Hematopoietic multipotent progenitor cell treated with erythropoietin and hydrocortisone succinate and interleukin-3 and kit ligand, for 15 days (in vitro differentiated cells): ENCODE results near the gene PTGES3.
A peak's percentile ranks its signal among the peaks of the same experiment; 100 is the strongest.

ENCODE experiments used
- DNase-seq: peaks from one replicate; pipeline ENCODE4 v3.0.0-alpha.2; 2015; ENCODE audit warnings: low spot score

PTGES3 gene

DNA sequence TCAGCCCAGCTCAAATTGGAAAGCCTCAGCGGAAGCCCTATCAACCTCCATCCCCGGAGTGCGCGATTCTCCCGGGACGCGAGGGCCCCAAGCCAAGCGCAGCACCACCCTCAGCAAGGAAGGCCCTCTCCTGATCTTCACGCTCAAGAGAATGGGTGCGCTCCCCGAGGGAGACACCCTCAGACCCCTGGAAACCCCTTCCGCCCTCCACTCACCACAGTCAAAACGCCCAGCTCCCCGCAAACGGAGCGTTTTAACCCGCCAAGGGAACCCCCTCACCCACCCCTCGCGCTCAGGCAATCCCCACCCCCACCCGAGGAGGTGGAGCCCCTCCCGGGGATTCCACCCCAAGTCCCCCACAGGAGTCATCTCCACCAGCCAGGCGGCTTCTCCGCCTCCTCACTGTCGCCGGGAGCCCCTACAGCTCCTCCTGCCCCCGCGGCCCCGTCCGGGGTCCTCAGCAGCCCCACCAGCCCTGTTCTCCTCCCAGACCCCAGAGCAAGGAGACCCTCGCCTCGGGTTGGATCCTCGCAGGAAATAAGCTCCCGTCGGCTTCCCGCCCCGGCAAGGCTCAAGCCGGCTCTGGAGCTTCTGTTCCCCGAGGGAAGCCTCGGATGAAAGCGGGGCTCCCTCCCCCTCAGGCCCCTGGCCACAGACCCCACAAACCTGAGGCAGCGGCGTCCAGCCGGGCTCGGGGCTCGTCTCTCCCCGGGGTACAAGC lies 58.5 kb downstream of the PTGES3 start:
- no peak for DNase-seq

DNA sequence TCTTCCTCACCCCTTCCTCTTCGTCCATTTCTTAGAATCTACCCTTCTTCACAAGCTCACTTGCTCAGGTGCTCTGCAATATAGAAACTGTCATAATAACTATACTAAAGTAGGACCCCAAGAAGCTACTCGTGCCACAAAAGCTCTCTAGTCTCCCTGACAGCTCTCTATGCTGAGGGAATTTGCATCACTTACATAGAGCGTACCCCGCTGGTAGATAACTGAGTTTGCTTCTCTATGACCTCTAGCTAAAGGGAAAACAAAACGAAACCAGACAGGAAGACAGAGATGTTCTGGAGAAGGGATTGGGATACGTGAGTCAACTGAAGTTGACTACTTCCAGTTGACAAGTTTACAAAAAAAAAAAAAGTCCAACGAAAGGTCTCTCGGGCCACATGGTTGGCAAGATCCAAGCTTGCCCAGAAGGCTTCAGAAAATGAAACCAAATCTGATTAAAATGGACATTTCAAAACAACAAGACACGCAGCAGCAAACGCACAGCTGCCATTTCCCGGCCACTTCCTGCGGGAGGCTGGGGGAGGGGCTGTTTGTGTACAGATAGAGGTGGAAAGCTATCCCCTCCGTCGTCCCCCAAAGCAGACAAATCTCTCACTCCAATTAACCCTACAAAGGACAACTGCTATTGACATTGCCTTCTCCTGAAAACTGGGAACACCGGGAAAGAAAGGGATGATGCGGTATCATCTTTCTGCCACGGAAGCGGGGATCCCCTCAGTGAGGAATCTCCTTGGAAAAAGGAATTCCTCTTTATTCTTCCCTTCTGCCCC lies 59.2 kb downstream of the PTGES3 start:
- peak; percentile 38 for DNase-seq

DNA sequence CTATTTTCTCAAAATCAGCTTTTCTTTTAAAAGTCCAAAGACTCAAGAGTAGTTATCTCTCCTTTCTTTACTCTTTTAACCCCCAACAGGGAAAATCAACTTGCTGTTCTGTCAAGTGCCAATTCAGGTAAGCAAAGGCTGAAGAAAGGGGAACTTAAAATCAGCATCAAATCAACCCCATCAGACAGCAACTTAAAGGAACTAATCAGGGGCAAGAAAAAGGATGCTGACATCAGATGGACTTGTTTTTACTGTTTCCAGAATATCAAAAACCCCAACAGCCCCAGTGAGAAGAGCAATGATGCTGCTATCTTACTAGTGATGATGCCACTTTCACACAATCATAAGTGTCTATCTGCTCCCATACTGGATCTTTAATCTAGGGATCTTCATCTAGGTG lies 61.4 kb downstream of the PTGES3 start:
- no peak for DNase-seq

DNA sequence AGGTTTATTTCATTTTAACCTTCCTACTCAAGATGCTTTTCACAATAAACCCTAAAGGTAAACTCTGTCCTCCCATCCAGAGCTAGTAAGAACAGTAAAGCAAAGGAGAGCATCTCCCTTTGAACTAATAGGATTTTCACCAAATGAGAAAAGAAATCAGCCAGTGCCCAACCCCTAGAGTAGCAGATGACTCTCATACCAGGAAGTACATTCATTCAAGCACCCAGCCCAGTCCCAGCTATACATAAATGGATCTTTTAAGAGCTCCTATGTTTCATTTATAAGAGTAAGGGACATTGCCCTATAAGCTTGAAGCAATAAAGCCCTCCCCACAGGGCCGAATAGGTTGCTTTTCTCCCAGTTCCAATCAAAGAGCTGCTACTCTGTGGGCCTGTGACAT lies 65.5 kb downstream of the PTGES3 start:
- DNase-seq = no peak

DNA sequence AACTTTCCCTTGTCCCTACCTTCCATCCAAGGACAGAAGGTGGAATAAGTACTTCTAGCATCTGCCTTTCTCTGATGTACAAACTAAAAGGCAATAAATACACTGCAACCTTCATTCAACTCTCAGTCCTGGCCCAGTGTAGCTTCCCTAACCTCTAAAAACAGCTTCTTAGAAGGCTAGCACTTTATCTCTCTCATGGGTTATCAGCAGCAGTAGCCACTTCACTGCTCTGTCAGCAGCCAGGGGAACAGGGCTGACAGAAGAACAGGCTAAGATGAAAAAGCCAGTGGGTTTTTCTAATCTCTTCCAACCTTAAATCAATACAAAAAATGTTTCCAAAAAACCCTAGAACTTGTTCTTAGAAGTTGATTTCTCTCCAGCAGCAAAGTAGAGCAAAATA lies 71.2 kb downstream of the PTGES3 start:
- DNase-seq = no peak

DNA sequence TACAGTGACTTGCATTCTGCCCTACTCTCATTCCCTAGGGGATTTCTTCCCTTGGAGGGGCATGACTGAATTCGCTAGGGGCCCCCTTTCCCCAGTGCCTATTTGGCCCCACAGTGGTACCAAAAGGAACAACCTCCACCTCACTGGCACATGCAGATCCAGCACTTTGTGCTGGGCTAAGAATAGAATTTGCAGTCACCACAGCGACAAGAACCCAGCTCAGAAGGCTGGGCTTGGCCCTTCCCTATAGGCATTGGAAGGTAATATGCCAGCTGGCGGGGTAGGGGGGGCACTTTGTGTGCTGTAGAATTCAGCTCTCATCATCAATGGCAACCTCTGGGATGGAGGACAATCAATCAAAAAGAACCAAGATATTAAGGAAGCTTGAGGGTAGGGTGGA lies 71.8 kb downstream of the PTGES3 start:
- DNase-seq = no peak

DNA sequence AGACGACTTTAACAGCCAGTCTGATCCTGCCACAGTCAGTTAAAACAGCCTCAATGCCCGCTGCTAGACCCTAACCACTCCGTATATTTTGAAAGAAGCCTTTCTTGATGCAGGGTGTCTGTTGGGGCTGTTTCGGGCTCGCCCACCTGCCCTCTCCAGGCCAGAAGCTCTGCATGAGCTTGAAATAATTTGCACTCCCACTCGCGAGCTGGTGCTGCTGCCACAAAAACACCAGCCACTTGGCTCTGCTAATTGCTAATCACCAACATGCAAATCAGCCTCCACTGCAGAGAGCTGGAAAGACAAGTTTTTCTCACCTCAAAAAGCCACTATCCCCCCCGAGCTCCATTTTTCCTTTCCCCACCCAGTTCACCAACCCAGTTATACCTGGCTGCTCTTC lies 73.5 kb downstream of the PTGES3 start:
- DNase-seq = no peak
